HCT116 (cell line): ENCODE measurements around the gene TAF11. TPM values are rescaled to one million over a fixed set of nuclear protein-coding genes. Genes with fewer than 3 reads are reported as not detected.

Experiments
- ATAC-seq: fragments of 200-7000 bp; cut with Tn5 transposase; 2 replicates; pipeline ENCODE4 v1.9.1; 2020; ENCODE audit warnings: mild to moderate bottlenecking, moderate library complexity
- BruUV-seq: library from RNA; stranded (reverse); fragments of 400-500 nt; replicated peaks from 2 replicates; lab custom pipeline; 2021; lab: Mats Ljungman, UMichigan
- CTCF ChIA-PET: fragments of 300-600 bp; sonication (Branson Sonifier 250); formaldehyde crosslinking; loops from one replicate; lab custom pipeline; 2021; ENCODE audit warnings: antibody characterized with exemption; lab: Charles Lee
- POLR2A ChIA-PET: fragments of 300-600, 350-600 bp; sonication (Branson Sonifier 250); formaldehyde crosslinking; loops from one replicate; lab custom pipeline; 2021; ENCODE audit warnings: antibody characterized with exemption; lab: Charles Lee
- RAD21 ChIA-PET, 2 experiments: fragments of 300-600 bp; sonication (Branson Sonifier 250); formaldehyde crosslinking; loops; one replicate each; lab custom pipeline; 2023; ENCODE audit warnings: low total read pairs in 2 of 2; ENCODE audit not compliant: uncharacterized antibody in 2 of 2, unreplicated experiment in 2 of 2, low non-redundant PET in 1 of 2; lab: Charles Lee
- DNase-seq: peaks from one replicate; pipeline ENCODE4 v3.0.0-alpha.2; 2010; ENCODE audit warnings: low read depth, low spot score
- H2AFZ ChIP-seq: fragments of 200-600 bp; shearing (Covaris generic), sonication (generic); 2 replicates; pipeline ENCODE4 v1.6.1; 2017; ENCODE audit warnings: low read depth, mixed run types, mixed read lengths, antibody characterized with exemption, low read length; ENCODE audit not compliant: poor library complexity, severe bottlenecking
- H3K27ac ChIP-seq: 2 replicates; pipeline ENCODE4 v1.5.1; 2012; ENCODE audit warnings: low read depth, low read length
- H3K27me3 ChIP-seq: fragments of 200-600 bp; sonication (generic); 2 replicates; pipeline ENCODE4 v1.6.1; 2016; ENCODE audit warnings: mixed run types, low read length, mixed read lengths; ENCODE audit not compliant: insufficient read depth
- H3K36me3 ChIP-seq, 2 experiments: fragments of 200-500 bp in 1 of 2; fragments of 200-600 bp in 1 of 2; sonication (Bioruptor generic) in 1 of 2; sonication (generic) in 1 of 2; 2 replicates each; pipeline versions ENCODE4 v1.5.1 to v1.6.1; 2014 to 2016; ENCODE audit warnings: low read length in 2 of 2, inconsistent platforms in 1 of 2, mixed read lengths in 1 of 2, mixed run types in 1 of 2; ENCODE audit not compliant: insufficient read depth in 2 of 2, control insufficient read depth in 1 of 2
- H3K4me1 ChIP-seq, 2 experiments: fragments of 200-600 bp in 1 of 2; sonication (generic) in 1 of 2; 2 replicates each; pipeline versions ENCODE4 v1.5.1 to v1.6.1; 2012 to 2017; ENCODE audit warnings: low read length in 2 of 2, inconsistent platforms in 1 of 2, mild to moderate bottlenecking in 1 of 2, mixed read lengths in 1 of 2, mixed run types in 1 of 2, moderate library complexity in 1 of 2; ENCODE audit not compliant: insufficient read depth in 2 of 2, control insufficient read depth in 1 of 2
- H3K4me2 ChIP-seq: fragments of 200-600 bp; sonication (generic); 2 replicates; pipeline ENCODE4 v1.6.1; 2017; ENCODE audit warnings: mixed run types, low read length, mixed read lengths
- H3K4me3 ChIP-seq, 2 experiments: fragments of 200-600 bp in 1 of 2; sonication (generic) in 1 of 2; replicated peaks in 1 of 2; 2 replicates each; pipeline ENCODE4 v1.5.1; 2011 to 2016; ENCODE audit warnings: low read length in 2 of 2, control low read depth in 1 of 2, low read depth in 1 of 2, mild to moderate bottlenecking in 1 of 2, mixed read lengths in 1 of 2, mixed run types in 1 of 2
- H3K79me2 ChIP-seq: fragments of 200-600 bp; sonication (generic); 2 replicates; pipeline ENCODE4 v1.6.1; 2017; ENCODE audit warnings: mild to moderate bottlenecking, mixed run types, low read length, moderate library complexity, mixed read lengths; ENCODE audit not compliant: insufficient read depth
- H3K9ac ChIP-seq: fragments of 200-600 bp; sonication (generic); 2 replicates; pipeline ENCODE4 v1.6.1; 2016; ENCODE audit warnings: low read length, mixed read lengths
- H3K9me2 ChIP-seq: fragments of 200-600 bp; sonication (generic), shearing (Covaris generic); 2 replicates; pipeline ENCODE4 v1.6.1; 2017; ENCODE audit warnings: mixed run types, mild to moderate bottlenecking, moderate library complexity; ENCODE audit not compliant: insufficient read depth
- H3K9me3 ChIP-seq, 2 experiments: fragments of 200-500 bp in 1 of 2; fragments of 200-600 bp in 1 of 2; sonication (Bioruptor generic) in 1 of 2; sonication (generic) in 1 of 2; 2 replicates each; pipeline ENCODE4 v1.6.1; 2014 to 2017; ENCODE audit warnings: low read length in 2 of 2, mixed read lengths in 2 of 2, inconsistent platforms in 1 of 2, low read depth in 1 of 2, mild to moderate bottlenecking in 1 of 2, mixed run types in 1 of 2, moderate library complexity in 1 of 2; ENCODE audit not compliant: control insufficient read depth in 1 of 2, insufficient read depth in 1 of 2
- H4K20me1 ChIP-seq: fragments of 200-600 bp; sonication (generic), shearing (Covaris generic); 2 replicates; pipeline ENCODE4 v1.6.1; 2017; ENCODE audit warnings: mixed run types, mild to moderate bottlenecking, moderate library complexity; ENCODE audit not compliant: insufficient read depth
- ATF3 ChIP-seq: IDR thresholded peaks from 2 replicates; pipeline ENCODE4 v1.6.1; 2012
- CBX3 ChIP-seq: IDR thresholded peaks from 2 replicates; pipeline ENCODE4 v1.6.1; 2012; ENCODE audit warnings: low read depth
- EZH2 ChIP-seq: fragments of 200-600 bp; sonication (generic); IDR thresholded peaks from 2 replicates; pipeline ENCODE4 v1.6.1; 2017; ENCODE audit warnings: antibody characterized with exemption, mixed run types
- MAX ChIP-seq: IDR thresholded peaks from 2 replicates; pipeline ENCODE4 v1.6.1; 2012
- REST ChIP-seq: IDR thresholded peaks from 2 replicates; pipeline ENCODE4 v1.6.1; 2012; ENCODE audit warnings: low read depth
- YY1 ChIP-seq: IDR thresholded peaks from 2 replicates; pipeline ENCODE4 v1.6.1; 2011; ENCODE audit warnings: low read length, low read depth, moderate library complexity, mild to moderate bottlenecking; ENCODE audit not compliant: insufficient replicate concordance; ENCODE audit errors: extremely low read depth
- intact Hi-C: fragments of 100-400 bp; cut with micrococcal nuclease; formaldehyde crosslinking; loops from 2 replicates; pipeline ENCODE4 v1.10.0; 2022
- total RNA-seq: library from RNA; stranded (reverse); gene quantifications from one replicate; pipeline ENCODE4 v1.2.1, GENCODE V29; 2021; ENCODE audit not compliant: unreplicated experiment

Gene TAF11
- total RNA-seq, 1 experiment from 2014 or later = 23.7 TPM

GRCh38 chr6:34897716-34898115 lies 9.9 kb upstream of the TAF11 start:
- no peak overlapping the region for H3K27ac ChIP-seq
- H3K9me3 ChIP-seq = no peaks in the 10 kb centered on the region
- no peaks in the 10 kb centered on the region for H3K4me1 ChIP-seq
- no peaks in the 10 kb centered on the region for H4K20me1 ChIP-seq
- no peak for ATAC-seq
- H2AFZ ChIP-seq = no peak overlapping the region
- H3K4me3 ChIP-seq = no peak overlapping the region
- POLR2A ChIA-PET = interaction anchor here (1.2 kb wide), 1 partner anchor 10 kb away, joined by 3 read pairs; the partner anchor contains the start of gene TAF11
- RAD21 ChIA-PET = no interaction called here
- H3K36me3 ChIP-seq = no peaks in the 10 kb centered on the region
- H3K27me3 ChIP-seq = no peaks in the 10 kb centered on the region
- TF ChIP-seq CBX3 (no peak), EZH2 (no peak), ATF3 (no peak), YY1 (no peak), REST (no peak), MAX (no peak)
- no peak overlapping the region for H3K4me2 ChIP-seq
- no peak overlapping the region for H3K9ac ChIP-seq
- no peaks in the 10 kb centered on the region for H3K9me2 ChIP-seq
- no TSS peak for BruUV-seq
- CTCF ChIA-PET = no interaction called here
- DNase-seq = no peak
- intact Hi-C loops = no loop called here
- peaks cover 95% of the 10 kb centered on the region for H3K79me2 ChIP-seq
